ENCODE results near the gene GIPC2.
"Not testable (repeated sequence)": the region's sequence is repeated elsewhere in the genome, so short reads cannot be mapped to it uniquely, and the experiment has no call there.

GIPC2 gene

GRCh38 chr1:78045926-78046778, at the start of gene GIPC2:
Gene GIPC2 (plus strand): TSS chr1:78045966. CDS start chr1:78046095, 129 bp downstream.
- peak in 1 of 2 donors; percentile 24 for DNase-seq (ENCODE audit: low read depth in 2 of 2)

GRCh38 chr1:77996734-77997133, 49.0 kb upstream of the GIPC2 start:
- DNase-seq (ENCODE audit: low read depth in 2 of 2) = no peak

GRCh38 chr1:78000536-78000935, 45.2 kb upstream of the GIPC2 start:
- not testable (repeated sequence) for DNase-seq (ENCODE audit: low read depth in 2 of 2)

- no peak for DNase-seq (ENCODE audit: low read depth in 2 of 2)
These were observed 42.6 kb upstream of the GIPC2 start for GRCh38 chr1:78003070-78003746.

GRCh38 chr1:78003882-78004718, 41.7 kb upstream of the GIPC2 start:
- DNase-seq (ENCODE audit: low read depth in 2 of 2) = peak in 1 of 2 donors; percentile 13

- peak in 1 of 2 donors; percentile 47 for DNase-seq (ENCODE audit: low read depth in 2 of 2)
These were observed 40.9 kb upstream of the GIPC2 start, which contains the start of gene DNAJB4 for GRCh38 chr1:78004719-78005447. Gene DNAJB4 (plus strand): TSS chr1:78004939. CDS start chr1:78005111, 172 bp downstream.

- DNase-seq (ENCODE audit: low read depth in 2 of 2) = no peak
These were observed 40.4 kb upstream of the GIPC2 start for GRCh38 chr1:78005448-78005722.

- no peak for DNase-seq (ENCODE audit: low read depth in 2 of 2)
These were observed 40.0 kb upstream of the GIPC2 start for GRCh38 chr1:78005755-78006154.

GRCh38 chr1:78006521-78006920, 39.2 kb upstream of the GIPC2 start:
- no peak for DNase-seq (ENCODE audit: low read depth in 2 of 2)

- no peak for DNase-seq (ENCODE audit: low read depth in 2 of 2)
These were observed 38.0 kb upstream of the GIPC2 start for GRCh38 chr1:78007677-78008341.

GRCh38 chr1:78009276-78009675, 36.5 kb upstream of the GIPC2 start:
- DNase-seq (ENCODE audit: low read depth in 2 of 2) = no peak

- DNase-seq (ENCODE audit: low read depth in 2 of 2) = no peak
These were observed 35.9 kb upstream of the GIPC2 start for GRCh38 chr1:78009836-78010235.

- DNase-seq (ENCODE audit: low read depth in 2 of 2) = no peak
These were observed 34.7 kb upstream of the GIPC2 start for GRCh38 chr1:78011050-78011449.

GRCh38 chr1:78015148-78015547, 30.6 kb upstream of the GIPC2 start:
- no peak for DNase-seq (ENCODE audit: low read depth in 2 of 2)

GRCh38 chr1:78019024-78019423, 26.7 kb upstream of the GIPC2 start:
- DNase-seq (ENCODE audit: low read depth in 2 of 2) = no peak

GRCh38 chr1:78021134-78021533, 24.6 kb upstream of the GIPC2 start:
- not testable (repeated sequence) for DNase-seq (ENCODE audit: low read depth in 2 of 2)

GRCh38 chr1:78029793-78030192, 16.0 kb upstream of the GIPC2 start:
- no peak for DNase-seq (ENCODE audit: low read depth in 2 of 2)

GRCh38 chr1:78032996-78033796, 12.6 kb upstream of the GIPC2 start:
- DNase-seq (ENCODE audit: low read depth in 2 of 2) = no peak

- no peak for DNase-seq (ENCODE audit: low read depth in 2 of 2)
These were observed 12.0 kb upstream of the GIPC2 start for GRCh38 chr1:78033797-78034172.

GRCh38 chr1:78035121-78035520, 10.6 kb upstream of the GIPC2 start:
- DNase-seq (ENCODE audit: low read depth in 2 of 2) = no peak
